ENCODE results near the gene CHCHD10.
"Not testable (repeated sequence)": the region's sequence is repeated elsewhere in the genome, so short reads cannot be mapped to it uniquely, and the experiment has no call there.

Gene CHCHD10

GRCh38 chr22:23744485-23744884, 23.3 kb downstream of the CHCHD10 start:
- DNase-seq, result no peak

GRCh38 chr22:23744001-23744400, 23.8 kb downstream of the CHCHD10 start:
- no peak for DNase-seq

- DNase-seq, result no peak
These were observed 24.5 kb downstream of the CHCHD10 start for GRCh38 chr22:23743303-23743705.

GRCh38 chr22:23742505-23743264, 25.1 kb downstream of the CHCHD10 start:
- no peak for DNase-seq

- DNase-seq, result no peak
These were observed 30.1 kb downstream of the CHCHD10 start for GRCh38 chr22:23737696-23738095.

- DNase-seq, result not testable (repeated sequence)
These were observed 39.7 kb downstream of the CHCHD10 start for GRCh38 chr22:23728108-23728507.

- DNase-seq, result no peak
These were observed 45.0 kb downstream of the CHCHD10 start for GRCh38 chr22:23722724-23723123.

- DNase-seq, result no peak
These were observed 45.6 kb downstream of the CHCHD10 start for GRCh38 chr22:23722160-23722559.

GRCh38 chr22:23720855-23721254, 46.9 kb downstream of the CHCHD10 start:
- no peak for DNase-seq

- no peak for DNase-seq
These were observed 49.2 kb downstream of the CHCHD10 start for GRCh38 chr22:23718371-23719165.

- DNase-seq, result peak; percentile 75
These were observed 50.7 kb downstream of the CHCHD10 start for GRCh38 chr22:23716811-23717801.
